GM12892 (cell line): ENCODE results near the gene KIAA0825.

Source experiments
- DNase-seq: peaks from one replicate; pipeline ENCODE4 v3.0.0; 2011; ENCODE audit not compliant: insufficient read length
- FAIRE-seq: peaks from 2 replicates; lab custom pipeline; 2011; peaks lifted over from hg19 to GRCh38; lab: Jason Lieb, UNC
- POLR2A ChIP-seq: IDR thresholded peaks from 2 replicates; pipeline ENCODE4 v1.6.1; 2011; ENCODE audit warnings: low read depth, low read length, control low read depth
- POLR2AphosphoS5 ChIP-seq: IDR thresholded peaks from 2 replicates; pipeline ENCODE4 v1.6.1; 2011; ENCODE audit warnings: low read depth, low read length, control low read depth
- TAF1 ChIP-seq: IDR thresholded peaks from 2 replicates; pipeline ENCODE4 v1.6.1; 2011; ENCODE audit warnings: low read depth, mild to moderate bottlenecking, control low read depth, low read length, borderline replicate concordance

The KIAA0825 gene

DNA sequence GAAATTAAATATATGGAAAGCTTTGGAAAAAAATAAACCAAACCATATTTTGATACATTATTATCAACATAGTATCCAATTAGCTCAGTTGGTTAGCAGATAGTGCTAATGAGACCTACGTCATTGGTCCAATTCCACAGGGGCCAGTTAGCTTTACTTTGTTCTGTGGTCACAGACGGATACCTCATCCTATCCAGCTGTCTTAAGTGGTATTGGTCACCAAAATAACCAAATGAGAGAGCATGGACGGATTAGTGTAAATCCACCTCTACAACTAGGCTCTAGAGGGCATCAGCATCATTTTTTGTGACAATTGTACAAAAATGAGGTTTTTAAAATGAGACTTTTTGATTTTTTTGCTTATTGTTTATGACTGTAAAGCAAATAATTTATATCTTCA lies 364.2 kb downstream of the KIAA0825 start:
- no peak for DNase-seq
- TF ChIP-seq TAF1, result no peak
- TF ChIP-seq POLR2A, result no peak
- TF ChIP-seq POLR2AphosphoS5, result no peak
- FAIRE-seq, result no peak

- no peak for DNase-seq
- no peak for FAIRE-seq
- TF ChIP-seq POLR2AphosphoS5 (no peak), TAF1 (no peak), POLR2A (no peak)
Measured at GRCh38 chr5:94250985-94251384, 367.4 kb downstream of the KIAA0825 start.

DNA sequence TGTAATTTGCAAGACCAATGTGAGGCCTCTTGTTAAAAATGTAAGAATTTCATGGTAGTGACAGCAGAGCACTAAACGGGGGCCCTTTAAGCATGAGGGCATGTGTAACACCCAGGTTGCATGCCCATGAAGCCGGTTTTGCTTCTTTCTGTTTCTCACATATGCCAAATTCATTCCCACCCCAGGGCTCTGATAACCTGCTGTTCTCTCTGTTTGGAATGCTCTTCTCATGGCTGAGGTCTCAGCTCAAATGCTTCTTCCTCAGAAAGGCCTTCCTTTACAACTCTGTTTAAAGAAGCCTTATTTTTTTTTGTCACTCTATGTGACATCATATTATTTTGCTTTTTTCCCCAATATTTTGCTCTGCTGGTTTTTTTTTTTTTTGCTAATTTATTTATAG lies 369.0 kb downstream of the KIAA0825 start:
- TF ChIP-seq POLR2A (no peak), TAF1 (no peak), POLR2AphosphoS5 (no peak)
- FAIRE-seq (no peak), DNase-seq (no peak)

DNA sequence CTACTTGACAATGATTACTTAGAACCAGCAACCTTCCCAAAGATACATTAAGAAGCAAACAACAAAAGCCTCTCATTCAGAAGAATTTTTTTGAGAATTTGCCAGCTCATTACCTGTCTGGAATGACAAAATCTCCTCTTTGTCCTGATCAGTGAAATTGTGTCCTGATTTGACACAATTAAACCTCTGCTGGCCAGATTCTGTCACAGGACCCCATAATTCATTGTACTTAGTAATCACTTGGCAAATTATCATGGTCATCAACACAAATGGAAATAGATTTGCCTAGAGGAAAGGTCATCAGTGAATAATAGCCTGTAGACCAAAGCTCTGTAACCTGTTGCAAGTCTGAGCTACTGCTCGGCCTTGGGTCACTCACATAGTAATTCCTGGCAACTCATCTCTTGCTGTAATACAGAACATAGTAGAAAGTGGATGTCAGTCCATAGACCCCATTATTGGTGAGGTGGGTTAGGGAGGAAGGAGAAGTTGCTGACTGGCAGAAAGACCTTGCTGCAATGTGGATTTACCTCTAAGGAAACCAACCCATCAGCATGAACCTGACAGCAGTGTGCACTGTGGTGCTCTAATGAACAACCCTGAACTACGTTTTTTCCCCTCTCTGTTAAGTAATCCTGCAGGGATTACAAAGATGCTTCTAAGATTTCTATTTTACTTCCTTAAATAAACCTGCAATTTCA lies 370.1 kb downstream of the KIAA0825 start:
- DNase-seq (no peak), FAIRE-seq (no peak)
- no peak for TF ChIP-seq POLR2AphosphoS5
- TF ChIP-seq TAF1, result no peak
- no peak for TF ChIP-seq POLR2A

DNA sequence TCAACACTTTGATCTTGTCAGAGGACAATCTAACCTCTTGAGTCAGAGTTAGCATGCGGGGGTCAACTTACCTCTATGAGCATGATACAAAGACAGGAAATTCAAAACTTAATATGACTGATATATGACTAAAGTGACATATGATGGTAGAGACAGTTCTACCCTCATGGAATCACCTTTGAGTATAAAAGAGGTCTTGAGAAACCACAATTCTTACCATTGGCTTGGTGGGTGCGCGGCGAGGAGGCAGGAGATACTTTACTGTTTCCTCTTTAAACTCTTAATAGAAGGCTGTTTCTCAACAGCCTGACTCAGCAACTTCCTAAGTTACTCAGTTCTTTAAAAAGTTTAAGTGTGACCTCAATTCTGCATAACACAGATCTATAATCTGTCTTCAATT lies 372.8 kb downstream of the KIAA0825 start:
- no peak for TF ChIP-seq TAF1
- no peak for TF ChIP-seq POLR2AphosphoS5
- TF ChIP-seq POLR2A, result no peak
- no peak for DNase-seq
- FAIRE-seq, result no peak

DNA sequence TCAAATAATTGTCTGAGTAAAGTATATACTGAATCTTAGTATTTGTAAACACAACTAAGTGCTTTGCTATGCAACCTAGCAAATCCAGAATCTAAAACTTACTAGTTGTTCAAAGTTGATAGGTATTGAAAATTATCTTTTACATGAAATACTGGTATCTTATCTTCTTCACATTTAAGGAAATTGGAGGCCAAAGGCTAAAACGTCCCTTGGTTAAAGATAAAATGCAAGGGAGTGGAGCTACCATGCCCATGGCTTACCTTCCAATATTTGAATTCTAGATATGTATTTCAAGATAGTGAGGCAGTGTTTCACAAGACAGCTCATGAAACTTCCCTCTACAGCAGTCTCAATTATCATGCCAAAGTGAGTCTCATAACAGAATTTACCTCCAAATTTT lies 373.5 kb downstream of the KIAA0825 start:
- no peak for DNase-seq
- no peak for TF ChIP-seq POLR2A
- no peak for TF ChIP-seq POLR2AphosphoS5
- no peak for TF ChIP-seq TAF1
- no peak for FAIRE-seq

- no peak for TF ChIP-seq TAF1
- TF ChIP-seq POLR2AphosphoS5, result no peak
- no peak for TF ChIP-seq POLR2A
- DNase-seq (no peak), FAIRE-seq (no peak)
Measured at GRCh38 chr5:94243612-94244011, 374.8 kb downstream of the KIAA0825 start.

DNA sequence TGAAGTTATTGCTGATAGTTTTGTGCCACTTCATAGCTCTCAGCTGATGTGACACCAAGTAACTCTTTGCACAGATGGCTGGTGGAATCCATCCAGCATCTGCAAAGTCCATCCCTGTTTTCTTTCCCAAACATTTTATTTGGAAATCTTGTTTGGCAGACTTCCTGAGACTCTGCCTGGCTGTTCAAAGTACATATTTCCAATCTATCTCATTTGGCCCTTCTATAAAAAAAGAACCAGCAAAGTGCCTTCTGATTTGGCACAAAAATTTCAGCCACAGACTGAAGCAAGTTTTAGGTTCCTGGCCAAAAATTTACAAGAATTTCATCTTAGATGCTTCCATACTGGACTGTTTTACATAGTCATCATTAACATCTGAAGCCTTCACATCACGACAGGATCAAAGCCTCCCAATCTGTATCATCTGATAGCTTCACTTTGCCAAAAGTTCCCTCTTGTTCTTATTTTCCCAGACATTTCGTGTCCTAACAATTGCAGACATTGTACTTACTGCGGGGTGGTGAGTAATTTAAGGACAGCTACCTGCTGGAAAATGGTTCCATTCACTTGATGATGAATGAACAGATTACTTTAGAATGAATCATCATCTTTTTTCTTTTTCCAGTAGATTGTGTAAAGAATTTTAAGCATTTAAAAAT lies 377.3 kb downstream of the KIAA0825 start:
- DNase-seq, result no peak
- FAIRE-seq, result no peak

GRCh38 chr5:94240596-94240992 lies 377.8 kb downstream of the KIAA0825 start:
- DNase-seq (no peak), FAIRE-seq (no peak)
- TF ChIP-seq POLR2A, result no peak
- TF ChIP-seq TAF1, result no peak
- TF ChIP-seq POLR2AphosphoS5, result no peak

More for the DNA sequence above, 377.3 kb downstream of the KIAA0825 start:
- no peak for TF ChIP-seq POLR2A
- TF ChIP-seq POLR2AphosphoS5, result no peak
- TF ChIP-seq TAF1, result no peak

DNA sequence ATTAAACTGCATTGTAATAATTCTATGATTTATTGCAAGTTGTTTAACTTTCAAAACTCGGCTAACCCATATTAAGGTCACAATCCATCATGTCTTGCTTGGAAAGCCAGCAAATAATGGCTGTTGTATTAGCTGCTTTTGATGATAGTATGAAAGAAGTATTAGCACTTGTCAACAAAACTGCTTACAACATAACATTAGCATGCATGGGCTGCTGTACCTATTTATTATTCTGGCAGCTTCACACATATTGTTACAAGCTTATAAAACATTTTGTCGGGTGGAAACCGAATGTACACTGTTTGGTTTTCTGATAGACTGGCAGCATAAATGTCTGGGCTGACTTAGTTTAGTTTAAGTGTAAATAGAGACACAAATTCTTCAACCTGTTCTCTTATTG lies 378.3 kb downstream of the KIAA0825 start:
- no peak for FAIRE-seq
- no peak for TF ChIP-seq TAF1
- DNase-seq, result no peak

DNA sequence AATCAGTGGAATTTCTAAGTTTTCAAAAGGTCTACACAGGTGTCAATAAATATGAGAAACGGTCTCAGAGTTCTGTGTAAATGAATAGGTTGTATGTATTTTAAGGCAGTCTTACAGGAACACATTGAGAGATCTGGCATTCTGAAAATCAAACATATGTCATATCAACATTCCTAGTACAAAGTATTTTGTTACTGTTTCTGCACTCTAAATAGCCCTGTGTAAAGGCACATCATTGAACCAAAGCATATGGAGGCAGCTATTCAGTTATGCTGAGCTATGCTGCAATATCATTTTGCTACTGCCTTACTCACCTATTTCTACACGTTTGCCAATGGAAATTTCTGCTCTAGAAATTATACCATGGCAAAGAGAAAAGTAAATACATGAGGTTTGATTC lies 379.1 kb downstream of the KIAA0825 start:
- no peak for FAIRE-seq
- DNase-seq, result no peak
- TF ChIP-seq POLR2AphosphoS5 (no peak), TAF1 (no peak), POLR2A (no peak)

- DNase-seq (no peak), FAIRE-seq (no peak)
- no peak for TF ChIP-seq TAF1
- TF ChIP-seq POLR2A, result no peak
- TF ChIP-seq POLR2AphosphoS5, result no peak
Measured at GRCh38 chr5:94234987-94235386, 383.4 kb downstream of the KIAA0825 start.
